HEK293 (cell line): ENCODE measurements around the gene RIN3.

ENCODE experiments used
- CTCF ChIA-PET: fragments of 350-600 bp; formaldehyde crosslinking; extraction: SDS; loops from one replicate; lab custom pipeline; 2021; ENCODE audit warnings: antibody characterized with exemption; lab: Yijun Ruan, JAX
- POLR2A ChIA-PET: fragments of 300-600 bp; formaldehyde crosslinking; extraction: SDS; loops from one replicate; lab custom pipeline; 2020; ENCODE audit warnings: antibody characterized with exemption, inconsistent platforms; lab: Yijun Ruan, JAX
- H3K27ac ChIP-seq: fragments of 200-500 bp; sonication (Bioruptor generic); 2 replicates; pipeline ENCODE4 v1.5.1; 2014; ENCODE audit warnings: low read depth, low read length, control low read depth, inconsistent platforms; ENCODE audit errors: extremely low read depth
- H3K36me3 ChIP-seq, 2 experiments: fragments of 200-500 bp in 1 of 2; sonication (Bioruptor generic) in 1 of 2; 1 replicate in 1 of 2; 2 replicates in 1 of 2; pipeline ENCODE4 v1.5.1; 2014 to 2017; ENCODE audit warnings: inconsistent platforms in 2 of 2, low read length in 2 of 2; ENCODE audit not compliant: control insufficient read depth in 2 of 2, insufficient read depth in 1 of 2
- H3K4me1 ChIP-seq: fragments of 200-500 bp; sonication (Bioruptor generic); 2 replicates; pipeline ENCODE4 v1.5.1; 2014; ENCODE audit warnings: mild to moderate bottlenecking, low read length, inconsistent platforms; ENCODE audit not compliant: control insufficient read depth, insufficient read depth
- H3K4me3 ChIP-seq: 2 replicates; pipeline ENCODE4 v1.5.1; 2011; ENCODE audit warnings: low read depth, mild to moderate bottlenecking, control low read depth, low read length, moderate library complexity
- H3K9me3 ChIP-seq: fragments of 200-500 bp; sonication (Bioruptor generic); 2 replicates; pipeline ENCODE4 v1.5.1; 2014; ENCODE audit warnings: low read depth, low read length, inconsistent platforms; ENCODE audit not compliant: control insufficient read depth, insufficient read depth
- PRDM2 ChIP-seq: fragments of 450-650 bp; formaldehyde crosslinking; IDR thresholded peaks from 2 replicates; pipeline ENCODE4 v1.5.1; 2016; ENCODE audit warnings: missing biosample characterization, missing genetic modification characterization, borderline replicate concordance
- TCF7L2 ChIP-seq: IDR thresholded peaks from 2 replicates; pipeline ENCODE4 v1.6.1; 2011; ENCODE audit warnings: low read depth, mild to moderate bottlenecking, inconsistent platforms, low read length, moderate library complexity, borderline replicate concordance
- ZFP3 ChIP-seq: fragments of 450-650 bp; formaldehyde crosslinking; IDR thresholded peaks from 2 replicates; pipeline ENCODE4 v1.5.1; 2016; ENCODE audit warnings: low read depth, missing biosample characterization, missing genetic modification characterization
- ZFP69B ChIP-seq: fragments of 450-650 bp; formaldehyde crosslinking; IDR thresholded peaks from 2 replicates; pipeline ENCODE4 v1.5.1; 2016; ENCODE audit warnings: missing biosample characterization, missing genetic modification characterization
- ZNF157 ChIP-seq: fragments of 450-650 bp; formaldehyde crosslinking; IDR thresholded peaks from 2 replicates; pipeline ENCODE4 v1.5.1; 2016; ENCODE audit warnings: missing biosample characterization, missing genetic modification characterization
- ZNF184 ChIP-seq: fragments of 450-650 bp; IDR thresholded peaks from 2 replicates; pipeline ENCODE4 v1.5.1; 2018; ENCODE audit warnings: missing biosample characterization, mild to moderate bottlenecking, missing genetic modification characterization
- ZNF404 ChIP-seq: fragments of 450-650 bp; formaldehyde crosslinking; IDR thresholded peaks from 2 replicates; pipeline ENCODE4 v1.5.1; 2017; ENCODE audit warnings: missing biosample characterization, missing genetic modification characterization
- ZNF521 ChIP-seq: fragments of 450-650 bp; formaldehyde crosslinking; IDR thresholded peaks from 2 replicates; pipeline ENCODE4 v1.5.1; 2017; ENCODE audit warnings: missing biosample characterization, mild to moderate bottlenecking, missing genetic modification characterization
- ZNF561 ChIP-seq: fragments of 450-650 bp; IDR thresholded peaks from 2 replicates; pipeline ENCODE4 v1.5.1; 2018; ENCODE audit warnings: missing biosample characterization, missing genetic modification characterization, borderline replicate concordance
- ZNF629 ChIP-seq: fragments of 450-650 bp; formaldehyde crosslinking; IDR thresholded peaks from 2 replicates; pipeline ENCODE4 v1.5.1; 2017; ENCODE audit warnings: missing biosample characterization, missing genetic modification characterization
- ZNF792 ChIP-seq: fragments of 450-650 bp; formaldehyde crosslinking; IDR thresholded peaks from 2 replicates; pipeline ENCODE4 v1.5.1; 2016; ENCODE audit warnings: missing biosample characterization, missing genetic modification characterization
- ZSCAN16 ChIP-seq: fragments of 450-650 bp; formaldehyde crosslinking; IDR thresholded peaks from 2 replicates; pipeline ENCODE4 v1.5.1; 2016; ENCODE audit warnings: missing biosample characterization, missing genetic modification characterization
- TF ChIP-seq, protein P1 (sequence below): fragments of 450-650 bp; IDR thresholded peaks from 2 replicates; pipeline ENCODE4 v1.5.1; 2018; ENCODE audit warnings: missing biosample characterization, mild to moderate bottlenecking, missing genetic modification characterization
- TF ChIP-seq, protein P2 (sequence below): fragments of 450-650 bp; formaldehyde crosslinking; IDR thresholded peaks from 2 replicates; pipeline ENCODE4 v1.5.1; 2017; ENCODE audit warnings: missing biosample characterization, missing genetic modification characterization
- TF ChIP-seq, protein P3 (sequence below): fragments of 450-650 bp; formaldehyde crosslinking; optimal IDR thresholded peaks from 2 replicates; pipeline ENCODE3; 2016; ENCODE audit warnings: missing biosample characterization, mild to moderate bottlenecking, missing genetic modification characterization

Gene RIN3

GRCh38 chr14:92525322-92526095, 11.9 kb downstream of the RIN3 start:
- Histone ChIP-seq H3K4me3 (no peak overlapping the region), H3K27ac (no peak overlapping the region), H3K4me1 (no peaks in the 10 kb centered on the region), H3K36me3 (no peaks in the 10 kb centered on the region), H3K9me3 (no peaks in the 10 kb centered on the region)
- POLR2A ChIA-PET, result interaction anchor here (1.2 kb wide), 1 partner anchor 10 kb away, joined by 7 read pairs; no protein-coding TSS in a partner anchor
- TF ChIP-seq ZNF184 (tag by site-specific recombination) (no peak), TCF7L2 (no peak), ZNF629 (tag by site-specific recombination) (no peak), ZFP3 (tag by site-specific recombination) (no peak), PRDM2 (tag by site-specific recombination) (no peak), ZFP69B (no peak), ZNF521 (tag by site-specific recombination) (no peak), ZSCAN16 (tag by site-specific recombination) (no peak), ZNF157 (tag by site-specific recombination) (no peak)
- TF ChIP-seq, protein P1, sequence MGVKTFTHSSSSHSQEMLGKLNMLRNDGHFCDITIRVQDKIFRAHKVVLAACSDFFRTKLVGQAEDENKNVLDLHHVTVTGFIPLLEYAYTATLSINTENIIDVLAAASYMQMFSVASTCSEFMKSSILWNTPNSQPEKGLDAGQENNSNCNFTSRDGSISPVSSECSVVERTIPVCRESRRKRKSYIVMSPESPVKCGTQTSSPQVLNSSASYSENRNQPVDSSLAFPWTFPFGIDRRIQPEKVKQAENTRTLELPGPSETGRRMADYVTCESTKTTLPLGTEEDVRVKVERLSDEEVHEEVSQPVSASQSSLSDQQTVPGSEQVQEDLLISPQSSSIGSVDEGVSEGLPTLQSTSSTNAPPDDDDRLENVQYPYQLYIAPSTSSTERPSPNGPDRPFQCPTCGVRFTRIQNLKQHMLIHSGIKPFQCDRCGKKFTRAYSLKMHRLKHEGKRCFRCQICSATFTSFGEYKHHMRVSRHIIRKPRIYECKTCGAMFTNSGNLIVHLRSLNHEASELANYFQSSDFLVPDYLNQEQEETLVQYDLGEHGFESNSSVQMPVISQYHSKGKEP (tag by site-specific recombination), result no peak
- TF ChIP-seq, protein P2, sequence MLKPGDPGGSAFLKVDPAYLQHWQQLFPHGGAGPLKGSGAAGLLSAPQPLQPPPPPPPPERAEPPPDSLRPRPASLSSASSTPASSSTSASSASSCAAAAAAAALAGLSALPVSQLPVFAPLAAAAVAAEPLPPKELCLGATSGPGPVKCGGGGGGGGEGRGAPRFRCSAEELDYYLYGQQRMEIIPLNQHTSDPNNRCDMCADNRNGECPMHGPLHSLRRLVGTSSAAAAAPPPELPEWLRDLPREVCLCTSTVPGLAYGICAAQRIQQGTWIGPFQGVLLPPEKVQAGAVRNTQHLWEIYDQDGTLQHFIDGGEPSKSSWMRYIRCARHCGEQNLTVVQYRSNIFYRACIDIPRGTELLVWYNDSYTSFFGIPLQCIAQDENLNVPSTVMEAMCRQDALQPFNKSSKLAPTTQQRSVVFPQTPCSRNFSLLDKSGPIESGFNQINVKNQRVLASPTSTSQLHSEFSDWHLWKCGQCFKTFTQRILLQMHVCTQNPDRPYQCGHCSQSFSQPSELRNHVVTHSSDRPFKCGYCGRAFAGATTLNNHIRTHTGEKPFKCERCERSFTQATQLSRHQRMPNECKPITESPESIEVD (tag by site-specific recombination), result no peak
- TF ChIP-seq, protein P3, sequence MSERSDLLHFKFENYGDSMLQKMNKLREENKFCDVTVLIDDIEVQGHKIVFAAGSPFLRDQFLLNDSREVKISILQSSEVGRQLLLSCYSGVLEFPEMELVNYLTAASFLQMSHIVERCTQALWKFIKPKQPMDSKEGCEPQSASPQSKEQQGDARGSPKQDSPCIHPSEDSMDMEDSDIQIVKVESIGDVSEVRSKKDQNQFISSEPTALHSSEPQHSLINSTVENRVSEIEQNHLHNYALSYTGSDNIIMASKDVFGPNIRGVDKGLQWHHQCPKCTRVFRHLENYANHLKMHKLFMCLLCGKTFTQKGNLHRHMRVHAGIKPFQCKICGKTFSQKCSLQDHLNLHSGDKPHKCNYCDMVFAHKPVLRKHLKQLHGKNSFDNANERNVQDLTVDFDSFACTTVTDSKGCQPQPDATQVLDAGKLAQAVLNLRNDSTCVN, result no peak
- CTCF ChIA-PET, result interaction anchor here (0.7 kb wide), 1 partner anchor 11 kb away, joined by 4 read pairs; no protein-coding TSS in a partner anchor

DNA sequence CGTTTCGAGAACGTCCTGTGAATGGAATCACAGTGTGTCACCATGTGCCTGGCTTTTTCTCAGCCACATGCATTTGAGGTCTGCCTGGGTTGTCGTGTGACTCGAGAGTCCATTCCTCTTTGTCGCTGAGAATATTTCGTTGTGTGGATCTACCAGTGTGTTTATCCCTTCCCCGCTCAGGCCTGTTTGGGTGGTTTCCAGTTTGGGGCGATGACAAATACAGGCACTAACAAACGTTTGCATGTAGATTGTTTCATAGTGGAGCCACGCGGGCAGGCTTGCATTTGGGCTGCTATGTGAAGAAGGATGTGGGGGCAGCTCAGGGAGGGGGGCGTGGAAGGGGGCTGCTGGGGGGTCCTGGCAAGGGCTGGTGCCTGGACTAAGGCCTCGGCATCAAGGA, 14.1 kb downstream of the RIN3 start:
- Histone ChIP-seq H3K9me3 (no peaks in the 10 kb centered on the region), H3K27ac (no peak overlapping the region), H3K4me1 (no peaks in the 10 kb centered on the region), H3K36me3 (no peaks in the 10 kb centered on the region), H3K4me3 (no peak overlapping the region)
- ChIA-PET POLR2A (no interaction called here), CTCF (no interaction called here)
- TF ChIP-seq ZNF561 (tag by site-specific recombination), result no peak
- TF ChIP-seq ZNF404 (tag by site-specific recombination), result no peak
- no peak for TF ChIP-seq ZNF792
